Thyroid gland (tissue), 4 donors: Measurements from ENCODE around the gene CIPC. TPM values are rescaled to one million over a fixed set of nuclear protein-coding genes. Genes with fewer than 3 reads are reported as not detected.

Source experiments
- DNase-seq, 2 donors: peaks; one replicate each; pipeline ENCODE4 v3.0.0-alpha.2; 2019
- H3K27ac ChIP-seq, 3 donors: fragments of 200-600 bp; sonication (generic); 1 replicate in 2 of 3; 2 replicates in 1 of 3; pipeline ENCODE4 v1.5.1; 2016 to 2019; ENCODE audit warnings: mild to moderate bottlenecking in 1 of 3, moderate library complexity in 1 of 3
- H3K27me3 ChIP-seq: fragments of 200-600 bp; sonication (generic); one replicate; pipeline ENCODE4 v1.5.1; 2019
- H3K36me3 ChIP-seq, 2 donors: fragments of 200-600 bp; sonication (generic); one replicate each; pipeline ENCODE4 v1.5.1; 2016 to 2019
- H3K4me1 ChIP-seq, 2 donors: fragments of 200-600 bp; sonication (generic); one replicate each; pipeline ENCODE4 v1.5.1; 2017 to 2019
- H3K4me3 ChIP-seq, 3 donors: fragments of 200-600 bp; sonication (generic); replicated peaks in 1 of 3; 1 replicate in 2 of 3; 2 replicates in 1 of 3; pipeline ENCODE4 v1.5.1; 2016; ENCODE audit warnings: mild to moderate bottlenecking in 1 of 3
- H3K9me3 ChIP-seq: fragments of 200-600 bp; sonication (generic); one replicate; pipeline ENCODE4 v1.5.1; 2017
- POLR2A ChIP-seq, 2 donors: fragments of 450-650 bp; IDR thresholded peaks; one replicate each; pipeline ENCODE4 v1.6.1; 2017; ENCODE audit warnings: antibody characterized with exemption in 2 of 2, mild to moderate bottlenecking in 2 of 2, moderate library complexity in 1 of 2
- WGBS, 2 donors: methylation state at CpG; one replicate each; pipeline ENCODE4 v1.1.5; 2017; 5-methylcytosine and 5-hydroxymethylcytosine counted together
- intact Hi-C: fragments of 100-400 bp; cut with DNase I; formaldehyde crosslinking; loops from one replicate; pipeline ENCODE4 v1.15.1; 2023
- total RNA-seq, 4 donors: library from RNA; depleted of rRNA; stranded (reverse); fragments of >200 nt; gene quantifications; one replicate each; pipeline ENCODE4 v1.2.3, GENCODE V29; 2016
- TF ChIP-seq, protein P1 (sequence below), 6 experiments: fragments of 200-600 bp in 3 of 6; fragments of 450-650 bp in 3 of 6; sonication (generic) in 3 of 6; IDR thresholded peaks; one replicate each; pipeline ENCODE4 v1.5.1; 2016 to 2019; ENCODE audit warnings: antibody characterized with exemption in 6 of 6, mild to moderate bottlenecking in 2 of 6, inconsistent platforms in 1 of 6, moderate library complexity in 1 of 6

CIPC gene
- total RNA-seq, 4 donors from 2014 or later, result 37.6 to 59.5 (median 44.6) TPM

DNA sequence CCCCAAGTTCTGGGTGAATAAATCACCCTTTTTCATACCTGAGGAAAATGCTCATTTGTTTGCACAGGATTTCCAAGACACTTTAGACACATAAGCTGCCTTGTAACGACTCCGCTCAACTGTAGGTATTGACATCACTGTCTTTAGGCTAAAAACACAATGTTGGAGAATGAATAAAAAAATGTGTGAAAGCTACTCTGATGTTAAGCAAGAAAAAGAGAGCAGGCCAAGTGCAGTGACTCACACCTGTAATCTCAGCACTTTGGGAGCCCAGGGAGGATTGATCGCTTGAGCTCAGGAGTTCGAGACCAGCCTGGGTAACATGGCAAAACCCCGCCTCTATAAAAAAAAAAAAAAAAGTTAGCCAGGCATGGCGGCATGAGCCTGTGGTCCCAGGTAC is 11.1 kb upstream of the CIPC start:
- intact Hi-C loops, result no loop called here
- no peak for TF ChIP-seq POLR2A (IDR thresholded peaks at IDR 0.05)
- TF ChIP-seq, protein P1, sequence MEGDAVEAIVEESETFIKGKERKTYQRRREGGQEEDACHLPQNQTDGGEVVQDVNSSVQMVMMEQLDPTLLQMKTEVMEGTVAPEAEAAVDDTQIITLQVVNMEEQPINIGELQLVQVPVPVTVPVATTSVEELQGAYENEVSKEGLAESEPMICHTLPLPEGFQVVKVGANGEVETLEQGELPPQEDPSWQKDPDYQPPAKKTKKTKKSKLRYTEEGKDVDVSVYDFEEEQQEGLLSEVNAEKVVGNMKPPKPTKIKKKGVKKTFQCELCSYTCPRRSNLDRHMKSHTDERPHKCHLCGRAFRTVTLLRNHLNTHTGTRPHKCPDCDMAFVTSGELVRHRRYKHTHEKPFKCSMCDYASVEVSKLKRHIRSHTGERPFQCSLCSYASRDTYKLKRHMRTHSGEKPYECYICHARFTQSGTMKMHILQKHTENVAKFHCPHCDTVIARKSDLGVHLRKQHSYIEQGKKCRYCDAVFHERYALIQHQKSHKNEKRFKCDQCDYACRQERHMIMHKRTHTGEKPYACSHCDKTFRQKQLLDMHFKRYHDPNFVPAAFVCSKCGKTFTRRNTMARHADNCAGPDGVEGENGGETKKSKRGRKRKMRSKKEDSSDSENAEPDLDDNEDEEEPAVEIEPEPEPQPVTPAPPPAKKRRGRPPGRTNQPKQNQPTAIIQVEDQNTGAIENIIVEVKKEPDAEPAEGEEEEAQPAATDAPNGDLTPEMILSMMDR (IDR thresholded peaks at IDR 0.05), result no peak
- no peaks in the 10 kb centered on the region for H3K9me3 ChIP-seq
- no peaks in the 10 kb centered on the region for H3K27me3 ChIP-seq
- peaks cover 12 to 36% of the 10 kb centered on the region in 2 donors for H3K4me1 ChIP-seq
- H3K4me3 ChIP-seq, result no peak overlapping the region
- DNase-seq, result no peak
- 78 to 82% methylated on average over 6 of the region's 6 CpGs for WGBS, 2 donors
- H3K27ac ChIP-seq, result peak overlapping the region in 2 of 3 donors; percentile 43 to 68
- no peaks in the 10 kb centered on the region for H3K36me3 ChIP-seq

DNA sequence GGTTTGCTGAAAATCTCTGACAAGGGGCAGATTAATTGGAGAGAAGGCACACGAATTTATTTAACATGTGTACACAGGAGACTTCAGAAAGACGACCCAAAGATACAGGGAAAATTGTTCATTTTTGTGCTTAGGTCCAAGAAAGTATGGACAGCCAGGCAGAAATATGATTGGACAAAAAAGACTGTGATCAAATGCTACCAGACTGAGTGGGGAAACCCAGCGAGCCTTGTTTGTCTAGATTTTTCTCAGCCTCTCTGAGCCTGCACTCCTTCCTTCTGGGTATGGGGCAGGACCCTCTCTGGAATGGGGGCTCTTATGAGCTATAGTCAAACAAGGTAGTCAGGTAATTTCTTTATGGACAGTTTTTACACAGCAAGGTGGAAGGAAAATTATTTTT is 10.4 kb upstream of the CIPC start:
- 55 to 63% methylated on average over 3 of the region's 3 CpGs for WGBS, 2 donors
- no peaks in the 10 kb centered on the region for H3K27me3 ChIP-seq
- intact Hi-C loops, result no loop called here
- H3K36me3 ChIP-seq, result no peaks in the 10 kb centered on the region
- no peaks in the 10 kb centered on the region for H3K9me3 ChIP-seq
- no peak for DNase-seq
- peak overlapping the region; percentile 43 to 68 (median 58) for H3K27ac ChIP-seq
- H3K4me1 ChIP-seq, result peaks cover 12 to 36% of the 10 kb centered on the region in 2 donors
- TF ChIP-seq, protein P1 (IDR thresholded peaks at IDR 0.05), result no peak
- no peak for TF ChIP-seq POLR2A (IDR thresholded peaks at IDR 0.05)
- no peak overlapping the region for H3K4me3 ChIP-seq

DNA sequence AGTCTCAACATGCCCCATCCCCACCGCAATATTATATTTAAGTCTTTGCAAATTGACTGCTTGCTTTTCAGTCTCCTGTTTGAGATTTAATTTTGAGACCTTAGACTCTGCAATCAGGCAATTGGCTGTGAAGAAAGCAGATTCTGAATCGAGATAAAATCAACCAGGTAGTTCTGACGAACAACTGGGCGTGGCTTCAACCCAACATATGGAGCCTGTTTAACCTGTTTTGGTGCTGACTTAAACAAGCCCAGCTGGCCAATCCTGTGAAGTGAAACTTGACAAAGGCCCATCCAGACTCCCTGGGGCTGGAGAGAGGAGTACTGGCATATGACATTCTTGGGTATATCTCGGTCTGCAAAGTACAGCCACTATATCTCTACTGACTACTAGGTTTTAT is 9.8 kb upstream of the CIPC start:
- H3K27ac ChIP-seq, result peak overlapping the region; percentile 43 to 68 (median 58)
- no peaks in the 10 kb centered on the region for H3K9me3 ChIP-seq
- TF ChIP-seq POLR2A (IDR thresholded peaks at IDR 0.05), result peak in 1 of 2 donors; percentile 19
- TF ChIP-seq, protein P1 (IDR thresholded peaks at IDR 0.05), result no peak
- H3K36me3 ChIP-seq, result no peaks in the 10 kb centered on the region
- no peaks in the 10 kb centered on the region for H3K27me3 ChIP-seq
- 34 to 43% methylated on average over 5 of the region's 5 CpGs for WGBS, 2 donors
- H3K4me3 ChIP-seq, result no peak overlapping the region
- intact Hi-C loops, result no loop called here
- peak; percentile 71 to 74 for DNase-seq
- peaks cover 12 to 36% of the 10 kb centered on the region in 2 donors for H3K4me1 ChIP-seq

DNA sequence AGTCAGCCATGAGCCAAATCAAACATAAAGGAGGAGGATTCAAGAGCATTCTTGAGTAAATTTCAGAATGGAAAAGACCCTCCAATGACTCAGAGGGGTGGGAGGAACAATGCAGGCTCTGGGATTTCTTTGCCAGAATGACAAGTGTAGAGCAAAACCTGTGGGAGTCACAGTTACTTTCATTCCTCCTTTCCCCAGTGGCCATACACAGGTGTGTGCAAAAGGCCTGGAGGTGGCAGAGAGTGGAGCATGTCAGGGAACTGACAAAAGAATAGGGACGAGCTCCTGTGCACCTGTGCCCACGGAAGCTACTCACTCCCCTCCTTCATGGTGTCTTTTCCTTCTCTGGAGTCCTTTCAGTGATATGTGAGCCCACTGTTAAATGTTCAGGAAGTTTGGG is 9.4 kb upstream of the CIPC start:
- WGBS, 2 donors, result 57 to 78% methylated on average over 2 of the region's 2 CpGs
- Histone ChIP-seq H3K36me3 (no peaks in the 10 kb centered on the region), H3K4me3 (no peak overlapping the region), H3K27me3 (no peaks in the 10 kb centered on the region), H3K4me1 (peaks cover 12 to 36% of the 10 kb centered on the region in 2 donors), H3K27ac (peak overlapping the region; percentile 43 to 68 (median 58)), H3K9me3 (no peaks in the 10 kb centered on the region)
- no peak for TF ChIP-seq POLR2A (IDR thresholded peaks at IDR 0.05)
- TF ChIP-seq, protein P1 (IDR thresholded peaks at IDR 0.05), result peak in 1 of 6 experiments; percentile 7
- intact Hi-C loops, result no loop called here
- DNase-seq, result no peak

DNA sequence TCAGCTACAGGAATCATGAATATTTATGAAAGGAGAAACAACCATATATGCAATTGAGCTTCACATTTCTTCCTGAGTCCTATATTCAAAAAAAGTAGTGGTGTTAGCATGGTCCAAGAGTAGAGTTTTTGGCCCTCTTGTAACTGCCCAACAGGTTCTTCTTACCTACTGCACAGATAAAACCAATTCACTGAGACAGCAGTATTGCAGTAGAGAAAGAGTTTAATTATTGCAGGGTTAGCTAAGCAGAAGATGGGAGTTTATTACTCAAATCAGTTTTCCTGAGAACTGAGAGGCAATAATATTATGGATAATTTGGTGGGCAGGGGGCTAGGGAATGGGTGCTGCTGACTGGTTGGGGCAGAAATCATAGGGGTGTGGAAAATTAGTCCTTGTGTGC is 6.5 kb upstream of the CIPC start:
- Histone ChIP-seq H3K4me1 (peaks cover 14 to 28% of the 10 kb centered on the region in 2 donors), H3K36me3 (no peaks in the 10 kb centered on the region)
- no peak for TF ChIP-seq POLR2A (IDR thresholded peaks at IDR 0.05)
- TF ChIP-seq, protein P1 (IDR thresholded peaks at IDR 0.05), result no peak

More for the DNA sequence above, 6.5 kb upstream of the CIPC start:
- H3K27ac ChIP-seq, result no peak overlapping the region
- DNase-seq, result no peak
- intact Hi-C loops, result no loop called here
- H3K27me3 ChIP-seq, result no peaks in the 10 kb centered on the region
- H3K4me3 ChIP-seq, result no peak overlapping the region
- no peaks in the 10 kb centered on the region for H3K9me3 ChIP-seq
